NCI-H69 (cell line): ENCODE measurements around the gene NANOS3.

ENCODE experiments used
- DNase-seq: peaks from one replicate; lab custom pipeline; 2025; lab: John Stamatoyannopoulos, UW

Gene NANOS3

GRCh38 chr19:13864667-13865570 is 12.0 kb upstream of the NANOS3 start:
- peak; percentile 73 for DNase-seq

- DNase-seq = peak; percentile 65
These were observed 11.1 kb upstream of the NANOS3 start for GRCh38 chr19:13865571-13866462.

GRCh38 chr19:13866463-13867046 is 10.4 kb upstream of the NANOS3 start:
- no peak for DNase-seq

GRCh38 chr19:13868663-13869062 is 8.3 kb upstream of the NANOS3 start:
- no peak for DNase-seq

DNA sequence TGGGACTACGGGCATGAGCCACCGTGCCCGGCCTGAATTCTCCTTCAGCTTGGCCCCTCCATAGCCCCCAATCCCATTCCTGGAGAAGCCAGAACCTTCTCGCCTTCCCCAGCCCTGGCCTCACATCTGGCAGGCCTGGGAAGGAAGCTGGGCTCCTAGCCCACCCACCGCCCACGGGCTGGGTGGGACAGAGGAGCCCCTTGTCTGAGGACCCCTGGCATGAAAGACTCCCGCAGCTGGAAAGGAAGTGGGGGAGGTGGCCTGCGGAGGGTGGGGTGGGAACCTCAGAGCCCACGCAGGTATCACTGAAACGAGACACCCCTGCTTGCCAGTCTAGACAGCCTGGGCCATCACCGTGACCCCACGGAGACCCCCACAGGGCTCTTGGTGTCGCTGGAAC is 7.7 kb upstream of the NANOS3 start:
- DNase-seq = no peak

DNA sequence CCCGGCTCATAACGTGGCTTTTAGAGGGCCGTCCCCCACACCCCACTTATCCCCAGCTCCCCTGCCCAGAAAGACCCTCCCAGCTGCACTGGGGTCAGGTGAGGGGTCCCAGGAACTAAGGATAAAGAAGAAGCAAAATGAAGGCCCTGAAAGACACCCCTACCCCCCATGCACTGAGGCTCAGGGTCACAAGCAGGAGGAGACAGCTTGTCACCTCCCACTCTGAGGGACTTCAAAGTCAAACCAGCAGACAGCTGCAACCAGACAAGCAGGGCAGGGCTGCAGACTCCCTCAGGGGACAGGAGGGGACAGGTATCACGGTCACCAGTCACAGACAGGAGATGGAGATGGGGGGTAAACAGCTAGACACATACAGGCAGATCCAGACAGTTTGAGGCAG is 6.1 kb upstream of the NANOS3 start:
- no peak for DNase-seq

GRCh38 chr19:13872339-13872694 is 4.6 kb upstream of the NANOS3 start:
- no peak for DNase-seq

DNA sequence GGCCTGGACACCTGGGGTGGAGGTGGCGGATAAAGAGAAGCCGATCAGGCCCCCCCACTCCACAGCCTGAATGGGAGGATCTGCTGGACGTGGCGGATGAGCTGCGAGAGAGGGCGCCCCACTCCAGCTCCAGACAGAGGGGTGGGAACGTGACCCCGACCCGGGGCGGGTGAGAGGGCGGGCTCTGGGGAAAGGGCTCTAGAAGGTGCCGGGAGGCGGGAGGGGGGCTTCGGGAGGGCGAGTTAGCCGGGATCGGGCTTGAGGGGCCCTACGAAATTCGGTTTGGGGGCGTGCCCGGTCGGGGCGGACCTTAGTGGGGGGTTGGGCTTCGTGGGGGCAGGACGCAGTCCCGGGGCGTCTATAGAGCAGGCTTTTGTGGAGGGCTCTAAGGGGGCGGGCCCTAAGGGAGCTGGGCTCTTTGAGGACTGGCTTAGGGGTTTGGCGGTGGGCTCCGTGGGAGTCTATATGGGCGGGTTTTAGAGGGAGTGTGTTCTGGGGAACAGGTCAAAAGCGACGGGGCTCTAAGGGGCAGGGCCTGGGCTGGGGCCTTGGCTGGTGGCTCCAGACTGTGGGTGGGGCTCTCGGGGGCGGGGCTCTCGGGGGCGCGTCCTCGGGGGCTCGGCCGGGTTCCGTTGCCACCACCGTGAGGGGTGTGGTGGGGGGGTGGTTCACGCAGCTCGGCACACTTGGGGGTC is 4.1 kb upstream of the NANOS3 start:
- DNase-seq = no peak

DNA sequence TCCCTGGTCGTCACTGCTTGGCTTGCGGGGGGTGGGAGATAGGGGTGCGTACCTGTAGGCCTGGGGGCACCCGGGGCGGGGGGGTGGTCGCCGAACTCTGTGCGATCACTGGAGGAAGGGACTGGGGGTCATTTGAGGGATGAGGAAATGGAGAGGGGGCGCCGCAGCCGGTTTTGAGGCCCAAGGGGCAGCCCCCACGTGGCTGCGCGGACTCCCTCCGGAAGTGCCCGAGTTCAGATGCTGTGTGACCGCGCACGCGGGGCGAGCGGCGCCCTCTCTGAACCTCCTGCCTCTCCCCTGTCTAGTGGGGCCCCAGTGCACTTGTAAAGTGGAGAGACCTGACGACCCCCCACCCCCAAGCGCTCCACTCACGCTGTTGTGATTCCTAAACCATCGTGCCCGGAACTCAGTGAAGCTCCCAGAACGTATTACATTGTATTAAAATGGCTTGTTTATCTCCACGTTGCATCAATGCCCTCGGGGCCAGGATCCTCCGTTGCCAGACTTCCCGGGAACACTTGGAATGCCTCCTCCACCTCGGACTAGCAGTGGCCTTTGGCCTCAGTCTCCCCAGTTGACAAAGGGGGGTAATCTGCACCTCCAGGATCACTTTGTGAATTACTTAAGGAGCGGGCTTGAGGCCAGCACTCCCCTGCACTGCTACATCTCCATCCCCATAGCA is 3.0 kb upstream of the NANOS3 start:
- DNase-seq = no peak

DNA sequence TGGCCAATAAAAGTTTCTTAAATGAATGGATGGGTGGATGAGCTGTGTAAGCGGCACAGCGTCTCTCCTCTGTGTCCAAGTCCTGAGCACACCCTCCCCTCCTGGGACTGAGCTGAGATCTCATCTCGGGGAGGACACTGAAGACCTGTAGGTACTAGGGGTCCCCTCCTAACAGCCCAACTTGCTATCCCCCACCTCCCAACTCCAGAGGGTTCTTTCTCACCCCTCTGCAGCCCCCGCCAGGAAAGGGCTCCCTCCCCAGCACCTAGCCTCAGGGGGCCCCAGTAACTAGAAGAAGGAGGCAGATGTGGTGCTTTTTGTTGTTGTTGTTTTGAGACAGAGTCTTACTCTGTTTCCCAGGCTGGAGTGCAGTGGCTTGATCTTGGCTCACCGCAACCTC is 1.1 kb upstream of the NANOS3 start:
- no peak for DNase-seq

GRCh38 chr19:13877303-13877702 is 369 bp downstream of the NANOS3 start:
- no peak for DNase-seq

- DNase-seq = peak; percentile 97
These were observed 3.4 kb downstream of the NANOS3 start for GRCh38 chr19:13880059-13881043.

DNA sequence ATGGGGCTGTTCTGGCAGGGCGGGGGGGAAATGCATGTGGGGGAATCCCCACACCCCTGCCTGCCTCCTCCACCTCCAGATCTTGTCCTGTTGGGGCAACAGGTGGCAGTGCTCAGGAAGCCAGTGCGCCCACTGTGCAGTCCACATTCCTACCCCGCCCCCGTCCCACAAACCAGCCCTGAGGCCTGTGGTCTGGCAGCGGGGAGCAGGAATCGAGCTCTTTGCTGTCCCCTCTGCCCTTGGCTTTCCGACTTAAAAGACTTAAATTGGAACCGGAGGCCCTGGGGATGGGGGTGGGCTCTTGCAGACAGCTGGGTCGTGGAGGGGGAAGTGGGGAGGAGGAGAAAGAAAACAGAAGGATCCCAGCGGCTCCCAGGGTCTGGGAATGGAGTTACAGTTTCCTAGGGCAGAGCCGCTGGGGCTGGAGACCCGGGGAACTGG is 4.3 kb downstream of the NANOS3 start:
- peak; percentile 68 for DNase-seq

DNA sequence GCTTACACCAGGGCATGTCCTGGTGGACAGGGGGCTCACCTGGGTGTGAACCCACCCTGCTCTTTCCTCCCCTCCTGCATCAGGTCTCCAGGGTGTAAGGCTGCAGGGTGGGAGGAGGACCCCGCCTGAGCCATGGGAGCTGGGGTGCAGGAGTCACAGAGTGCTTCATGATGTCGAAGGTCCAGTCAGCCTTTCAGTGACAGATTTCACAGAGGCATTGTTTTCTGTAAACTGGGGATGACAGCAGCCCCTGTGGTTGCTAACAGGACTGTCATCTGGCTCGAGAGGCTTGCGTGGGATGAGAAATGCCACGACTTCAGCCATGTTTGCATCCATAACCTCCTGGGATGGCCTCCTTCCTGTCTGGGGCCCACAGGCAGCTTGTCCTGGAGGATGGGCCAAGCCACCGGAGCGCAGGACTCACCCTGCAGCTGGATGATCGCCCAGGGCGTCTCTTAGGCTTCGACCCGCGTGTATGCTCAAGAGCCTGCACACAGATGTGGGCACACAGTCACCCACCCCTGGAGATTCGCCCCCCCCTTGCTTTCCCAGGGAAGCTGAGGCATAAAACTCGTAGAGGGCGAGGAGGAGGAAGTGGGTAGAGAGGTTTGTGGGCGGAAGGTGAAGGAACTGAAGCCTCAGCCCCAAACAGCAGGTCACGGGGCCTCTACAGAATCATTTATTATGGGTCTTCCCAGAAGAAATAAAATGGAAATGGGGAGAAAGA is 4.9 kb downstream of the NANOS3 start:
- DNase-seq = peak; percentile 27

DNA sequence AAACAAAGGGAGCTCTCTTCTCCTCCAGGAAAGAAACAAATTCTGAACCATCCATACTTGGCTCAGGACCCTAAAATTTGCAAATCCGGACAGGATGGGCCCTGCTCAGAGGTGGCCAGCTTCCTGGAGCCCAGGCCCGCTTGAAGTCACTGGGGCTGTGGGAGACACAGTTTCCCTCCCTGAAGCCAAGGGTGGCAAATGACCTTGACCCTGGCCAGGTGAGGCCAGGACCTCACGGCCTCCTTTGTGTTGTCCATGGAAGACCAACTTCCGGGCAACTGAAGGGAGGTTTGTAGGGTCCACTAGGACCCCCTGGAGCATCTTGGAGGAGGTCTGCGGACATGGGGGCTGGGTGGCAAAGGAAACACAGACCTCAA is 5.5 kb downstream of the NANOS3 start:
- no peak for DNase-seq

DNA sequence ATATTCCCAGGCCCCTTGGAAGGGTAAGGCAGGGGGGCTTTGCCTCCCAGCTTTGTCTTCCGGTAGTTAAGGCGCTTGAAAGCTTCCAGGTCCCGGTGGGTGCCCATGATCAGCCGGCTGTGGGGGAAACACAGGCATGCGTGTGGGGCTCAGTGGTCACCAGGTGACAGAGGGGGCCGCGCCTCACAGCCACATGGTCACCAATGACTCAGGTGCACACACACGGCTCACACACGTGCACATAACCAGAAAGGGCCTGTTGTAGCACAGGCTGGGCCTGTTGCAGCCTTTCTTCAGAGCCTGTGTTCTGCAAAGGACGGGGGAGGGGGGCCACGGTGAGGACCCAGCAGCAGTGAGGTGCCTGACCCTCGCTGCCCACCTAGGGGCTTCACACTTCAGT is 5.9 kb downstream of the NANOS3 start:
- DNase-seq = no peak

GRCh38 chr19:13883516-13884064 is 6.7 kb downstream of the NANOS3 start:
- DNase-seq = peak; percentile 54

DNA sequence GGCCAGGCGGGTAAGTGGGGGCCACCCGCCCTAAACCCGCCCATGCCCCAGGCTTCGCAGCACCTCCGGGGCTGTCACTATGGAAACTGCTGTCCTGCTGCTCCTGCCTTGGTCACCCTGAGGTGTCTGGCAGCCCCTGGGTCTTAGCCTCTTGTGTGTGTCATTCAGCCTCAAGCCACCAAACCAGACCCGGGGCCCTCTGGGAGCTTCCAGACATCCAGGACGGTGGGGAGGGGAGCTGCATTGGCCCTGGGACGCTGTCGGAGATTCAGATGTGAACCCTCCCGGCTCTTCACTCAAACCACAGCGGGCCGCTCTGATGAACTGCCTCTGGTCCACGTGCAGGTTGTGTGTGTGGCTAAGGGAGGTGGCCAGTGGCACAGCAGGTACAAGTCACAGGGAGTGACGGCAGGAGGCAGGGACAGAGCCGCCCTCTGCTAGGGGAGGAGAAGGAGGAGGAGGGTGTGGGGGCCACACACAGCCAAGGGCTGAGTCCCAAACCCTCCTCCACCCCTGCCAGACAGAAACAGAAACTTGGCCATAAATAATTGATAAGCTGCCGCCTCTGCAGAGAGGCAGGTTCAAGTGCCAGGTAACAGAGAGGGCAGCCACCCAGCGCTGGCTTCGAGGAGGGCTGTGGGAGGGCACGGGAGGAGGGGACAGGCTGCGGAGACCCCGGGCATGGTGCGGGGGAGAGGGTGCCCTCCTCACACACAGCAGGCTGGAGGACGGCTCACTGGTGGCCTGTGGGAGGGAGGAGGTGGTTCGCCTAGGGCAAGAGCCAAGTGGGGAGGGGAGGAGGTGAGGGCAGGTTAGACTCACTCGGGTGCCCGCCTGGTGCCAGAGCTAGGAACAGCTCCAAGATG is 8.0 kb downstream of the NANOS3 start:
- DNase-seq = peak; percentile 92
